Non-pigmented ciliary epithelial cell (primary cell): ENCODE results near the gene PTK6.
"Not testable (repeated sequence)": the region's sequence is repeated elsewhere in the genome, so short reads cannot be mapped to it uniquely, and the experiment has no call there.

ENCODE experiments used
- DNase-seq: peaks from one replicate; pipeline ENCODE4 v3.0.0-alpha.2; 2010; ENCODE audit warnings: low read depth

PTK6 gene

GRCh38 chr20:63493563-63494020 lies 43.6 kb downstream of the PTK6 start:
- no peak for DNase-seq

GRCh38 chr20:63492982-63493381 lies 44.2 kb downstream of the PTK6 start:
- DNase-seq = no peak

- DNase-seq = no peak
These were observed 44.7 kb downstream of the PTK6 start for GRCh38 chr20:63492518-63492917.

- DNase-seq = no peak
These were observed 45.4 kb downstream of the PTK6 start for GRCh38 chr20:63491635-63492230.

- DNase-seq = no peak
These were observed 46.1 kb downstream of the PTK6 start for GRCh38 chr20:63491078-63491477.

- no peak for DNase-seq
These were observed 46.8 kb downstream of the PTK6 start for GRCh38 chr20:63490416-63490815.

GRCh38 chr20:63488315-63489251 lies 48.6 kb downstream of the PTK6 start:
- DNase-seq = no peak

GRCh38 chr20:63487781-63488241 lies 49.4 kb downstream of the PTK6 start:
- no peak for DNase-seq

- no peak for DNase-seq
These were observed 49.9 kb downstream of the PTK6 start for GRCh38 chr20:63487116-63487764.

GRCh38 chr20:63486300-63486855 lies 50.8 kb downstream of the PTK6 start:
- DNase-seq = no peak

- no peak for DNase-seq
These were observed 52.3 kb downstream of the PTK6 start for GRCh38 chr20:63484651-63485403.

GRCh38 chr20:63484236-63484635 lies 52.9 kb downstream of the PTK6 start:
- no peak for DNase-seq

GRCh38 chr20:63483834-63484233 lies 53.3 kb downstream of the PTK6 start:
- no peak for DNase-seq

GRCh38 chr20:63482021-63482587 lies 55.1 kb downstream of the PTK6 start:
- DNase-seq = no peak

GRCh38 chr20:63481503-63481902 lies 55.7 kb downstream of the PTK6 start:
- DNase-seq = no peak

- DNase-seq = not testable (repeated sequence)
These were observed 57.3 kb downstream of the PTK6 start for GRCh38 chr20:63479695-63480419.

GRCh38 chr20:63478346-63479302 lies 58.6 kb downstream of the PTK6 start:
- DNase-seq = no peak
